ENCODE data around the gene SLC25A18. TPM values are rescaled to one million over a fixed set of nuclear protein-coding genes. Genes with fewer than 3 reads are reported as not detected.

The SLC25A18 gene
- total RNA-seq, 1 donor from 2014 or later = 0.60 TPM

- TF ChIP-seq, protein P1, sequence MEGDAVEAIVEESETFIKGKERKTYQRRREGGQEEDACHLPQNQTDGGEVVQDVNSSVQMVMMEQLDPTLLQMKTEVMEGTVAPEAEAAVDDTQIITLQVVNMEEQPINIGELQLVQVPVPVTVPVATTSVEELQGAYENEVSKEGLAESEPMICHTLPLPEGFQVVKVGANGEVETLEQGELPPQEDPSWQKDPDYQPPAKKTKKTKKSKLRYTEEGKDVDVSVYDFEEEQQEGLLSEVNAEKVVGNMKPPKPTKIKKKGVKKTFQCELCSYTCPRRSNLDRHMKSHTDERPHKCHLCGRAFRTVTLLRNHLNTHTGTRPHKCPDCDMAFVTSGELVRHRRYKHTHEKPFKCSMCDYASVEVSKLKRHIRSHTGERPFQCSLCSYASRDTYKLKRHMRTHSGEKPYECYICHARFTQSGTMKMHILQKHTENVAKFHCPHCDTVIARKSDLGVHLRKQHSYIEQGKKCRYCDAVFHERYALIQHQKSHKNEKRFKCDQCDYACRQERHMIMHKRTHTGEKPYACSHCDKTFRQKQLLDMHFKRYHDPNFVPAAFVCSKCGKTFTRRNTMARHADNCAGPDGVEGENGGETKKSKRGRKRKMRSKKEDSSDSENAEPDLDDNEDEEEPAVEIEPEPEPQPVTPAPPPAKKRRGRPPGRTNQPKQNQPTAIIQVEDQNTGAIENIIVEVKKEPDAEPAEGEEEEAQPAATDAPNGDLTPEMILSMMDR (IDR thresholded peaks at IDR 0.05; ENCODE audit: unreplicated experiment) = no peak
- H3K27ac Mint-ChIP-seq = no peak overlapping the region
- H3K9me3 Mint-ChIP-seq = no peaks in the 10 kb centered on the region
- no peaks in the 10 kb centered on the region for H3K27me3 Mint-ChIP-seq (ENCODE audit: low read depth)
- peaks cover 9% of the 10 kb centered on the region for H3K4me1 Mint-ChIP-seq
- no peak for DNase-seq (ENCODE audit: low spot score in 2 of 2, unreplicated experiment in 2 of 2)
- H3K4me3 Mint-ChIP-seq = no peak overlapping the region
- no peaks in the 10 kb centered on the region for H3K36me3 Mint-ChIP-seq
These were observed 17.2 kb downstream of the SLC25A18 start for GRCh38 chr22:17580441-17581031.

- no peak for DNase-seq (ENCODE audit: low spot score in 2 of 2, unreplicated experiment in 2 of 2)
- Mint-ChIP-seq H3K9me3 (no peaks in the 10 kb centered on the region), H3K4me1 (peaks cover 9% of the 10 kb centered on the region), H3K27ac (no peak overlapping the region), H3K27me3 (ENCODE audit: low read depth) (no peaks in the 10 kb centered on the region), H3K36me3 (no peaks in the 10 kb centered on the region), H3K4me3 (no peak overlapping the region)
- TF ChIP-seq, protein P1 (IDR thresholded peaks at IDR 0.05; ENCODE audit: unreplicated experiment) = no peak
These were observed 17.8 kb downstream of the SLC25A18 start for GRCh38 chr22:17581056-17581455.

GRCh38 chr22:17581631-17582030 is 18.3 kb downstream of the SLC25A18 start:
- Mint-ChIP-seq H3K36me3 (no peaks in the 10 kb centered on the region), H3K4me3 (no peak overlapping the region), H3K4me1 (peaks cover 9% of the 10 kb centered on the region), H3K9me3 (no peaks in the 10 kb centered on the region), H3K27ac (no peak overlapping the region), H3K27me3 (ENCODE audit: low read depth) (no peaks in the 10 kb centered on the region)
- TF ChIP-seq, protein P1 (IDR thresholded peaks at IDR 0.05; ENCODE audit: unreplicated experiment) = no peak
- DNase-seq (ENCODE audit: low spot score in 2 of 2, unreplicated experiment in 2 of 2) = no peak

DNA sequence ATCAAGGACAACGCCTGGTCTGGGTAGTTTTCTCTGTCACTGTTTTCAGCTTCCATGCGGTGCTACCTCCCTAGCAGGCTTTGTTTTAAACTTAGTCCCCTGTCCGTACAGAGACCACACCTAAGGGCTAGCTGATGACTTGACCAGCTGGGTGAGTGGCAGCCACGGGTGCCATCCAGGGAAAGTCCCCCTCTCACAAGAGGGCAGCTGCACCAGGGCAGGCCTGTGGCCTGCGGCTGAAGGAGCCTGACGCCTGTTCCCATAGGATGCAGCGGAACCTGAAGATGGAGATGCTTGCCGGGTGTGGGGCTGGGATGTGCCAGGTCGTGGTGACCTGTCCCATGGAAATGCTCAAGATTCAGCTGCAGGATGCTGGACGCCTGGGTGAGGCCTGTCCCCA is 19.9 kb downstream of the SLC25A18 start:
- Mint-ChIP-seq H3K27me3 (ENCODE audit: low read depth) (no peaks in the 10 kb centered on the region), H3K4me3 (no peak overlapping the region), H3K36me3 (no peaks in the 10 kb centered on the region), H3K9me3 (no peaks in the 10 kb centered on the region), H3K27ac (no peak overlapping the region), H3K4me1 (peaks cover 7% of the 10 kb centered on the region)
- TF ChIP-seq, protein P1 (IDR thresholded peaks at IDR 0.05; ENCODE audit: unreplicated experiment) = no peak
- DNase-seq (ENCODE audit: low spot score in 2 of 2, unreplicated experiment in 2 of 2) = no peak

- no peak overlapping the region for H3K27ac Mint-ChIP-seq
- H3K4me3 Mint-ChIP-seq = no peak overlapping the region
- H3K36me3 Mint-ChIP-seq = peaks cover 7% of the 10 kb centered on the region
- H3K27me3 Mint-ChIP-seq (ENCODE audit: low read depth) = no peaks in the 10 kb centered on the region
- H3K4me1 Mint-ChIP-seq = no peaks in the 10 kb centered on the region
- TF ChIP-seq, protein P1 (IDR thresholded peaks at IDR 0.05; ENCODE audit: unreplicated experiment) = no peak
- H3K9me3 Mint-ChIP-seq = no peaks in the 10 kb centered on the region
- DNase-seq (ENCODE audit: low spot score in 2 of 2, unreplicated experiment in 2 of 2) = no peak
These were observed 23.6 kb downstream of the SLC25A18 start for GRCh38 chr22:17586831-17587440.
